Measurements from ENCODE around the gene YBEY. TPM values are rescaled to one million over a fixed set of nuclear protein-coding genes. Genes with fewer than 3 reads are reported as not detected.

Gene YBEY
- total RNA-seq, 2 donors from 2014 or later, result 8.0 to 12.4 TPM

- H3K27ac ChIP-seq, result peak overlapping the region; percentile 53
- H3K9ac ChIP-seq (ENCODE audit: low read depth in 2 of 2, low read length in 2 of 2), result no peak overlapping the region
- H3K9me3 ChIP-seq, result no peaks in the 10 kb centered on the region
- H3K27me3 ChIP-seq, result no peaks in the 10 kb centered on the region
- H3K4me1 ChIP-seq, result no peaks in the 10 kb centered on the region
- peak; percentile 76 for DNase-seq
- no peaks in the 10 kb centered on the region for H3K36me3 ChIP-seq
- TF ChIP-seq CTCF (IDR thresholded peaks at IDR 0.05), result no peak
- no peak overlapping the region for H3K4me3 ChIP-seq
- intact Hi-C loops (cut with DNase I), result no loop called here
These were observed 10.0 kb downstream of the YBEY start for GRCh38 chr21:46295996-46296752.

GRCh38 chr21:46297338-46298271, 11.5 kb downstream of the YBEY start:
- Histone ChIP-seq H3K36me3 (no peaks in the 10 kb centered on the region), H3K9me3 (no peaks in the 10 kb centered on the region), H3K27ac (peak overlapping the region; percentile 26), H3K9ac (ENCODE audit: low read depth in 2 of 2, low read length in 2 of 2) (peak overlapping the region; percentile 46 to 56), H3K4me3 (peak overlapping the region; percentile 36), H3K4me1 (no peaks in the 10 kb centered on the region), H3K27me3 (no peaks in the 10 kb centered on the region)
- peak; percentile 34 for DNase-seq
- intact Hi-C loops (cut with DNase I), result no loop called here
- no peak for TF ChIP-seq CTCF (IDR thresholded peaks at IDR 0.05)

DNA sequence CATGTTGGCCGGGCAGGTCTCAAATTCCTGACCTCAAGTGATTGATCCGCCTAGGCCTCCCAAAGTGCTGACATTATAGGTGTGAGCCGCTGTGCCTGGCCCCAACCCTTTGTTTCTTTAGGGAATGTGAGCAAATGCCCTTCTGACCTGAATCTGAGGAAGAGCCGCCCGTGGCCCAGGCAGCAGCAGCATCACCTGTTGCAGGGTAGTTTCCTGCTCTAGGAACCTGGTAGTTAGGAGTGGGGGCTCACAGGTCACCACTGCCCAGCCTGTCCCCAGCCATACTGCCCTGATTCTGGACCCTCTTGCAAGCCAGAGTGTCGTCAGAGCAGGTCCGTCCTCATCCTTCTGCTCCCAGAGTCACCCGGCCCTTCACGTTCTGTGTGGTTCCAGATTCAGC, 13.0 kb downstream of the YBEY start:
- Histone ChIP-seq H3K4me3 (no peak overlapping the region), H3K9me3 (no peaks in the 10 kb centered on the region), H3K9ac (ENCODE audit: low read depth in 2 of 2, low read length in 2 of 2) (no peak overlapping the region), H3K4me1 (no peaks in the 10 kb centered on the region), H3K36me3 (no peaks in the 10 kb centered on the region), H3K27ac (no peak overlapping the region), H3K27me3 (no peaks in the 10 kb centered on the region)
- intact Hi-C loops (cut with DNase I), result no loop called here
- no peak for DNase-seq
- TF ChIP-seq CTCF (IDR thresholded peaks at IDR 0.05), result no peak

DNA sequence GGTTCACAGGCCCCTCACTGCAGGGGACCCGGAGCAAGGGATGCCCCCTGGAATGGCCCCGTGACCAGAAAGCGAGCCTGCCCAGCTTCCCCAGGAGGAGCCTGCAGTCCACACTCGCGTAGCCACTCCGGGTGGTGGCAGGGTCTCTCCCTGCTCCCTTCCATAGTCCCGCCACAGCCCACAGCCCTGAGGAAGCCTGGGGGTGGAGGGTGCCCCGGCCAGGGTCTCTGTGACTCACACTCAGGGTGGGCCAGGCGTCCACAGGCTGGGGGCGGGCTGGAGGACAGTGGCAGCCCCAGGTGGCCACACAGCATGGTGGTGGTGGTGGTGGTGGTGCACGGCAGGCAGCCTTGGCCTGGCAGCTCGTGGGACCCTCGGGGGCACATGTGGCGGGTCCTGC, 15.6 kb downstream of the YBEY start:
- intact Hi-C loops (cut with DNase I), result no loop called here

More for the DNA sequence above, 15.6 kb downstream of the YBEY start:
- Histone ChIP-seq H3K4me1 (no peaks in the 10 kb centered on the region), H3K27me3 (no peaks in the 10 kb centered on the region), H3K36me3 (no peaks in the 10 kb centered on the region), H3K9ac (ENCODE audit: low read depth in 2 of 2, low read length in 2 of 2) (no peak overlapping the region), H3K27ac (no peak overlapping the region), H3K4me3 (no peak overlapping the region), H3K9me3 (no peaks in the 10 kb centered on the region)
- DNase-seq, result no peak
- no peak for TF ChIP-seq CTCF (IDR thresholded peaks at IDR 0.05)

Data from colonic mucosa (tissue), 4 donors.